Measurements from ENCODE around the gene ZNF609.

DNA sequence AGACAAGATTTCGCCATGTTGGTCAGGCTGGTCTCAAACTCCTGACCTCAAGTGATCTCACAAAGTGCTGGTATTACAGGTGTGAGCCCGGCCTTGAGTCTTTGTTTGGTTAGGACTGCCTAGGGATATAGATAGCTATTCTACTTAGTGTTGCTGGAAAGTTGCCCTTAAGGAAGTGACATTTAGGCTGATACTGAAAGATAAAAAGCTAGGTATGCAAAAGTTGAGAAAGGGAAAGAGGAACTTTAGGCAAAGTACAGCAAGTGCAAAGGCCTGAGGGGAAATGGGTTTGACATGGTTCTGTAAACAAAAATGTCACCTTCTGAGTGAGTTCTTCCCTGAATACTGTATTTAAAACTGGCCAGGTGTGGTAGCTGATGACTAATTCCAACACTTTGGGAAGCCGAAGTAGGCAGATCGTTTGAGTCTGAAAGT lies 111.5 kb downstream of the ZNF609 start:
- TF ChIP-seq, protein P1, sequence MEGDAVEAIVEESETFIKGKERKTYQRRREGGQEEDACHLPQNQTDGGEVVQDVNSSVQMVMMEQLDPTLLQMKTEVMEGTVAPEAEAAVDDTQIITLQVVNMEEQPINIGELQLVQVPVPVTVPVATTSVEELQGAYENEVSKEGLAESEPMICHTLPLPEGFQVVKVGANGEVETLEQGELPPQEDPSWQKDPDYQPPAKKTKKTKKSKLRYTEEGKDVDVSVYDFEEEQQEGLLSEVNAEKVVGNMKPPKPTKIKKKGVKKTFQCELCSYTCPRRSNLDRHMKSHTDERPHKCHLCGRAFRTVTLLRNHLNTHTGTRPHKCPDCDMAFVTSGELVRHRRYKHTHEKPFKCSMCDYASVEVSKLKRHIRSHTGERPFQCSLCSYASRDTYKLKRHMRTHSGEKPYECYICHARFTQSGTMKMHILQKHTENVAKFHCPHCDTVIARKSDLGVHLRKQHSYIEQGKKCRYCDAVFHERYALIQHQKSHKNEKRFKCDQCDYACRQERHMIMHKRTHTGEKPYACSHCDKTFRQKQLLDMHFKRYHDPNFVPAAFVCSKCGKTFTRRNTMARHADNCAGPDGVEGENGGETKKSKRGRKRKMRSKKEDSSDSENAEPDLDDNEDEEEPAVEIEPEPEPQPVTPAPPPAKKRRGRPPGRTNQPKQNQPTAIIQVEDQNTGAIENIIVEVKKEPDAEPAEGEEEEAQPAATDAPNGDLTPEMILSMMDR (CRISPR knock-in tag; IDR thresholded peaks at IDR 0.05): no peak
- TF ChIP-seq KLF9 (CRISPR knock-in tag; IDR thresholded peaks at IDR 0.05; ENCODE audit: low read depth) (no peak), NFYB (CRISPR knock-in tag; IDR thresholded peaks at IDR 0.05) (no peak), POLR2A (IDR thresholded peaks at IDR 0.05; ENCODE audit: insufficient read depth in 1 of 2, low read depth in 2 of 2, low read length in 2 of 2) (no peak)
- TF ChIP-seq, protein P2, sequence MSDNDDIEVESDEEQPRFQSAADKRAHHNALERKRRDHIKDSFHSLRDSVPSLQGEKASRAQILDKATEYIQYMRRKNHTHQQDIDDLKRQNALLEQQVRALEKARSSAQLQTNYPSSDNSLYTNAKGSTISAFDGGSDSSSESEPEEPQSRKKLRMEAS (IDR thresholded peaks at IDR 0.05): no peak
